OCI-LY1 (cell line): Measurements from ENCODE around the gene CCNQ.

ENCODE experiments used
- CTCF ChIP-seq: fragments of 200-600 bp; sonication (generic), shearing (Covaris generic); IDR thresholded peaks from 2 replicates; pipeline ENCODE4 v1.5.1; 2017; ENCODE audit warnings: mild to moderate bottlenecking, antibody characterized with exemption, low read length, moderate library complexity, mixed read lengths
- EZH2 ChIP-seq: fragments of 200-600 bp; sonication (generic), shearing (Covaris generic); IDR thresholded peaks from 2 replicates; pipeline ENCODE4 v1.8.0; 2017; ENCODE audit warnings: borderline replicate concordance, mixed run types, mild to moderate bottlenecking, antibody characterized with exemption, low read length, moderate library complexity, mixed read lengths

GRCh38 chrX:153647461-153648357 is 48.8 kb upstream of the CCNQ start:
- TF ChIP-seq CTCF: no peak
- no peak for TF ChIP-seq EZH2
